ENCODE measurements around the gene FOXN3.

- TF ChIP-seq CTCF (conservative IDR thresholded peaks at IDR 0.05; ENCODE audit: low read length) (no peak), EZH2phosphoT487 (IDR thresholded peaks at IDR 0.05; ENCODE audit: borderline replicate concordance) (no peak)
These were observed 106.8 kb downstream of the FOXN3 start for GRCh38 chr14:89310211-89310610.
